CD14-positive monocyte (primary cell): Measurements from ENCODE around the gene CDIP1. TPM values are rescaled to one million over a fixed set of nuclear protein-coding genes. Genes with fewer than 3 reads are reported as not detected.

ENCODE experiments used
- DNase-seq, 3 donors: peaks; one replicate each; pipeline ENCODE4 v3.0.0-alpha.2; 2011 to 2022
- H2AFZ ChIP-seq: 2 replicates; pipeline ENCODE4 v1.6.0; 2012; ENCODE audit warnings: mild to moderate bottlenecking, low read depth, low read length, inconsistent platforms; ENCODE audit not compliant: insufficient read depth, poor library complexity, severe bottlenecking
- H3K27ac ChIP-seq, 2 donors: 1 replicate in 1 of 2; 2 replicates in 1 of 2; pipeline ENCODE4 v1.5.1; 2012 to 2013; ENCODE audit warnings: low read length in 2 of 2, control low read depth in 1 of 2, inconsistent platforms in 1 of 2, low read depth in 1 of 2, mild to moderate bottlenecking in 1 of 2
- H3K27me3 ChIP-seq, 2 donors: one replicate each; pipeline versions ENCODE4 v1.6.0 to v1.6.1; 2011 to 2013; ENCODE audit warnings: low read length in 2 of 2; ENCODE audit not compliant: control insufficient read depth in 2 of 2, insufficient read depth in 2 of 2
- H3K36me3 ChIP-seq, 2 donors: replicated peaks in 1 of 2; 1 replicate in 1 of 2; 2 replicates in 1 of 2; pipeline versions ENCODE4 v1.5.1 to v1.6.1; 2012 to 2013; ENCODE audit warnings: low read length in 2 of 2, control low read depth in 1 of 2, inconsistent platforms in 1 of 2, mild to moderate bottlenecking in 1 of 2; ENCODE audit not compliant: insufficient read depth in 2 of 2, control insufficient read depth in 1 of 2
- H3K4me1 ChIP-seq, 2 donors: 1 replicate in 1 of 2; 2 replicates in 1 of 2; pipeline versions ENCODE4 v1.5.1 to v1.6.1; 2012 to 2013; ENCODE audit warnings: low read length in 2 of 2, control low read depth in 1 of 2, inconsistent platforms in 1 of 2, mild to moderate bottlenecking in 1 of 2, moderate library complexity in 1 of 2; ENCODE audit not compliant: insufficient read depth in 2 of 2, control insufficient read depth in 1 of 2
- H3K4me2 ChIP-seq: replicated peaks from 2 replicates; pipeline ENCODE3; 2012; ENCODE audit warnings: low read length, moderate library complexity, mild to moderate bottlenecking; ENCODE audit not compliant: poor library complexity, severe bottlenecking; ENCODE audit errors: extremely low read depth
- H3K4me3 ChIP-seq, 3 experiments: fragments of 200-600 bp in 1 of 3; sonication (generic) in 1 of 3; replicated peaks in 1 of 3; 1 replicate in 2 of 3; 2 replicates in 1 of 3; pipeline ENCODE4 v1.5.1; 2011 to 2013; ENCODE audit warnings: low read length in 3 of 3, mild to moderate bottlenecking in 3 of 3, control low read depth in 2 of 3, low read depth in 2 of 3, inconsistent platforms in 1 of 3, moderate library complexity in 1 of 3
- H3K79me2 ChIP-seq: 2 replicates; pipeline ENCODE4 v1.6.0; 2012; ENCODE audit warnings: mild to moderate bottlenecking, control low read depth, inconsistent platforms, low read length, moderate library complexity; ENCODE audit not compliant: insufficient read depth
- H3K9ac ChIP-seq: 2 replicates; pipeline ENCODE4 v1.6.0; 2017; ENCODE audit warnings: low read length, mild to moderate bottlenecking; ENCODE audit not compliant: insufficient read depth, poor library complexity, severe bottlenecking
- H3K9me3 ChIP-seq, 2 donors: replicated peaks in 1 of 2; 1 replicate in 1 of 2; 2 replicates in 1 of 2; pipeline versions ENCODE4 v1.5.1 to v1.6.1; 2012 to 2013; ENCODE audit warnings: low read length in 2 of 2, control low read depth in 1 of 2; ENCODE audit not compliant: control insufficient read depth in 1 of 2, insufficient read depth in 1 of 2
- H4K20me1 ChIP-seq: 2 replicates; pipeline ENCODE4 v1.6.0; 2012; ENCODE audit warnings: mild to moderate bottlenecking, low read length, control low read depth, moderate library complexity; ENCODE audit not compliant: insufficient read depth
- H3K27ac Mint-ChIP-seq, 7 donors: one replicate each; pipeline ENCODE4 v1.8.0; 2020; ENCODE audit warnings: mild to moderate bottlenecking in 7 of 7, mixed read lengths in 7 of 7, moderate library complexity in 6 of 7, inconsistent platforms in 2 of 7
- H3K27me3 Mint-ChIP-seq, 3 donors: one replicate each; pipeline ENCODE4 v1.8.0; 2021 to 2022; ENCODE audit warnings: low read depth in 3 of 3, mild to moderate bottlenecking in 3 of 3, mixed read lengths in 3 of 3, moderate library complexity in 3 of 3, inconsistent platforms in 1 of 3
- H3K36me3 Mint-ChIP-seq, 2 donors: one replicate each; pipeline ENCODE4 v1.8.0; 2020; ENCODE audit warnings: mixed read lengths in 2 of 2, inconsistent platforms in 1 of 2, mild to moderate bottlenecking in 1 of 2
- H3K4me1 Mint-ChIP-seq: one replicate; pipeline ENCODE4 v1.8.0; 2020; ENCODE audit warnings: mild to moderate bottlenecking, mixed read lengths
- H3K4me3 Mint-ChIP-seq, 2 donors: one replicate each; pipeline ENCODE4 v1.8.0; 2020; ENCODE audit warnings: mild to moderate bottlenecking in 2 of 2, mixed read lengths in 2 of 2, moderate library complexity in 1 of 2
- H3K9me3 Mint-ChIP-seq, 7 donors: one replicate each; pipeline ENCODE4 v1.8.0; 2020 to 2022; ENCODE audit warnings: mixed read lengths in 7 of 7, mild to moderate bottlenecking in 6 of 7, moderate library complexity in 6 of 7, inconsistent platforms in 2 of 7
- WGBS: methylation state at CpG from one replicate; pipeline ENCODE4 v1.1.5; 2013; ENCODE audit warnings: missing lambda C conversion rate; ENCODE audit not compliant: insufficient coverage; 5-methylcytosine and 5-hydroxymethylcytosine counted together
- intact Hi-C, 2 donors: fragments of 100-400 bp; cut with micrococcal nuclease; formaldehyde crosslinking; loops; one replicate each; pipeline versions ENCODE4 v1.15.0 to v1.15.1; 2023
- polyA plus RNA-seq, 3 donors: library from polyadenylated mRNA; depleted of rRNA in 1 of 3; unstranded in 2 of 3; stranded (reverse) in 1 of 3; fragments of 300-500 nt in 2 of 3; fragments of >200 nt in 1 of 3; fragmentation: Illumina TruSeq in 2 of 3; gene quantifications; 1 replicate in 2 of 3; 2 replicates in 1 of 3; pipeline ENCODE4 v1.2.3, GENCODE V29; 2012 to 2021
- TF ChIP-seq, protein P1 (sequence below): fragments of 200-600 bp; IDR thresholded peaks from one replicate; pipeline ENCODE4 v1.8.0; 2022; ENCODE audit warnings: antibody characterized with exemption, mild to moderate bottlenecking

Gene CDIP1
- polyA plus RNA-seq, 3 donors: 8.6 to 11.2 (median 10.8) TPM

DNA sequence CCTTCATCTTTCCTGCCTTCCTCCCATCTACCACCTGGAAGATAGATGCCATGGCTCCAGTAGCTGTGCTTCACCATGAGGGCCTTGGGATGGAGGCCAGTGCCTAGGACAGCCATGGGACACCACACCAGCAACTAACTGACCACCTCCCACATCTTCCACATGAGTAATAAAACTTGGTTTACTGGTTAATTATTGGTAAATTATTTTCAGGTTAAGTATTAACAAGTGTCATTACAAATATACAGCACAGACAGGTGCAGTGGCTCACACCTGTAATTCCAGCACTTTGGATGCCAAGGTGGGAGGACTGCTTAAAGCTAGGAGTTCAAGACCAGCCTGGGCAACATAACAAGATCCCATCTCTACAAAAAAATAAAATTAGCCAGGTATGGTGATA, 14.0 kb downstream of the CDIP1 start:
- Histone ChIP-seq H2AFZ (no peak overlapping the region), H3K9me3 (no peaks in the 10 kb centered on the region), H3K4me1 (peaks cover 31 to 47% of the 10 kb centered on the region in 2 donors), H3K27me3 (no peaks in the 10 kb centered on the region), H3K9ac (no peak overlapping the region), H3K4me2 (no peak overlapping the region), H3K36me3 (no peaks in the 10 kb centered on the region), H3K79me2 (peaks cover 27% of the 10 kb centered on the region), H3K4me3 (no peak overlapping the region), H3K27ac (no peak overlapping the region), H4K20me1 (no peaks in the 10 kb centered on the region)
- H3K9me3 Mint-ChIP-seq: peaks cover 0 to 3% (median 0%) of the 10 kb centered on the region in 7 donors
- no peak overlapping the region for H3K4me3 Mint-ChIP-seq
- peak overlapping the region in 1 of 7 donors; percentile 26 for H3K27ac Mint-ChIP-seq
- DNase-seq: no peak
- H3K4me1 Mint-ChIP-seq: peaks cover 48% of the 10 kb centered on the region
- intact Hi-C loops: no loop called here
- peaks cover 10 to 20% of the 10 kb centered on the region in 2 donors for H3K36me3 Mint-ChIP-seq
- TF ChIP-seq, protein P1, sequence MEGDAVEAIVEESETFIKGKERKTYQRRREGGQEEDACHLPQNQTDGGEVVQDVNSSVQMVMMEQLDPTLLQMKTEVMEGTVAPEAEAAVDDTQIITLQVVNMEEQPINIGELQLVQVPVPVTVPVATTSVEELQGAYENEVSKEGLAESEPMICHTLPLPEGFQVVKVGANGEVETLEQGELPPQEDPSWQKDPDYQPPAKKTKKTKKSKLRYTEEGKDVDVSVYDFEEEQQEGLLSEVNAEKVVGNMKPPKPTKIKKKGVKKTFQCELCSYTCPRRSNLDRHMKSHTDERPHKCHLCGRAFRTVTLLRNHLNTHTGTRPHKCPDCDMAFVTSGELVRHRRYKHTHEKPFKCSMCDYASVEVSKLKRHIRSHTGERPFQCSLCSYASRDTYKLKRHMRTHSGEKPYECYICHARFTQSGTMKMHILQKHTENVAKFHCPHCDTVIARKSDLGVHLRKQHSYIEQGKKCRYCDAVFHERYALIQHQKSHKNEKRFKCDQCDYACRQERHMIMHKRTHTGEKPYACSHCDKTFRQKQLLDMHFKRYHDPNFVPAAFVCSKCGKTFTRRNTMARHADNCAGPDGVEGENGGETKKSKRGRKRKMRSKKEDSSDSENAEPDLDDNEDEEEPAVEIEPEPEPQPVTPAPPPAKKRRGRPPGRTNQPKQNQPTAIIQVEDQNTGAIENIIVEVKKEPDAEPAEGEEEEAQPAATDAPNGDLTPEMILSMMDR: no peak
- H3K27me3 Mint-ChIP-seq: peaks cover 0 to 5% (median 3%) of the 10 kb centered on the region in 3 donors

DNA sequence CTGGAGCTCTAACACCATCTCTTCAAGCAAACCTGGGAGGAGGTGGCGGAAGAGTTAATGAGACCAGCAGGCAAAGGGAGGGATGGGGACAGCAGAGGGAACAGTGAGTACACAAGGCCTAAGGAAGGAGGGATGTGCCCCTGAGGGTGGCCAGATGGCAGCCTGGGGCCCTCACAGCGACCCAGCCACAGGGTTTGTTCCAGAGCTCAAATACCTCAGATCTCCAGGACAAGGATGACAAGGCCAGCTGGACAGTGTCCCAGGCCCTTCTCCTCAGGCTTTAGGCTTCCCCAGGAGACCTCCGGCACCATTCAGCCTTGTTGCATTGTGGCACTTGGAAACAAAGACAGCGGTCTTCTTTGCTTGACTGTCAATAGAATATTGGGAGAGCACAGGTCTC, 14.9 kb downstream of the CDIP1 start:
- TF ChIP-seq, protein P1: no peak
- H3K36me3 Mint-ChIP-seq: peaks cover 10 to 20% of the 10 kb centered on the region in 2 donors
- Histone ChIP-seq H3K79me2 (peaks cover 28% of the 10 kb centered on the region), H3K9ac (peak overlapping the region; percentile 24), H3K4me2 (no peak overlapping the region), H3K27me3 (no peaks in the 10 kb centered on the region), H3K4me1 (peaks cover 35 to 48% of the 10 kb centered on the region in 2 donors), H3K36me3 (no peaks in the 10 kb centered on the region), H3K4me3 (peak overlapping the region in 1 of 3 experiments; percentile 4), H2AFZ (no peak overlapping the region), H3K27ac (peak overlapping the region in 1 of 2 donors; percentile 51), H4K20me1 (no peaks in the 10 kb centered on the region), H3K9me3 (no peaks in the 10 kb centered on the region)
- H3K9me3 Mint-ChIP-seq: peaks cover 0 to 3% (median 0%) of the 10 kb centered on the region in 7 donors
- H3K27me3 Mint-ChIP-seq: peaks cover 0 to 5% (median 3%) of the 10 kb centered on the region in 3 donors
- intact Hi-C loops: no loop called here
- peak overlapping the region in 6 of 7 donors; percentile 76 to 90 (median 90) for H3K27ac Mint-ChIP-seq
- WGBS: 91% methylated on average over 3 of the region's 4 CpGs
- no peak for DNase-seq
- peak overlapping the region in 1 of 2 donors; percentile 74 for H3K4me3 Mint-ChIP-seq
- peaks cover 48% of the 10 kb centered on the region for H3K4me1 Mint-ChIP-seq
